DOHH2 (cell line): ENCODE results near the gene AUTS2.

Experiments
- H3F3A ChIP-seq: fragments of 200-600 bp; sonication (generic), shearing (Covaris generic); 2 replicates; pipeline ENCODE4 v1.6.0; 2016; ENCODE audit warnings: antibody characterized with exemption, mild to moderate bottlenecking; ENCODE audit not compliant: control insufficient read depth, insufficient read depth
- H3K27ac ChIP-seq: fragments of 200-600 bp; sonication (generic); 2 replicates; pipeline ENCODE4 v1.5.1; 2014; ENCODE audit warnings: low read depth, mild to moderate bottlenecking, low read length, moderate library complexity
- H3K27me3 ChIP-seq: fragments of 200-600 bp; sonication (generic); 2 replicates; pipeline ENCODE4 v1.6.1; 2014; ENCODE audit warnings: mild to moderate bottlenecking, low read length, mixed read lengths; ENCODE audit not compliant: control insufficient read depth
- H3K36me3 ChIP-seq: fragments of 200-600 bp; sonication (generic); 2 replicates; pipeline ENCODE4 v1.6.1; 2014; ENCODE audit warnings: mild to moderate bottlenecking, low read length, moderate library complexity, mixed read lengths; ENCODE audit not compliant: control insufficient read depth
- H3K4me1 ChIP-seq: fragments of 200-600 bp; sonication (generic); 2 replicates; pipeline ENCODE4 v1.6.1; 2014; ENCODE audit warnings: mild to moderate bottlenecking, low read length, mixed read lengths; ENCODE audit not compliant: control insufficient read depth
- H3K4me2 ChIP-seq: fragments of 200-600 bp; sonication (generic); 2 replicates; pipeline ENCODE4 v1.6.0; 2014; ENCODE audit warnings: mild to moderate bottlenecking, low read length, moderate library complexity
- H3K4me3 ChIP-seq: fragments of 200-600 bp; sonication (generic); 2 replicates; pipeline ENCODE4 v1.5.1; 2014; ENCODE audit warnings: mild to moderate bottlenecking, low read length, mixed read lengths
- H3K79me2 ChIP-seq: fragments of 200-600 bp; sonication (generic); 2 replicates; pipeline ENCODE4 v1.6.1; 2014; ENCODE audit warnings: mild to moderate bottlenecking, low read length, mixed read lengths; ENCODE audit not compliant: control insufficient read depth
- H3K9me2 ChIP-seq: fragments of 200-600 bp; sonication (generic); replicated peaks from 2 replicates; pipeline ENCODE4 v1.6.1; 2014; ENCODE audit warnings: mild to moderate bottlenecking, low read length, mixed read lengths; ENCODE audit not compliant: control insufficient read depth
- H3K9me3 ChIP-seq: fragments of 200-600 bp; sonication (generic); 2 replicates; pipeline ENCODE4 v1.6.1; 2014; ENCODE audit warnings: antibody characterized with exemption, low read length, mixed read lengths; ENCODE audit not compliant: control insufficient read depth, insufficient read depth
- H4K20me1 ChIP-seq: fragments of 200-600 bp; sonication (generic); 2 replicates; pipeline ENCODE4 v1.6.0; 2014; ENCODE audit warnings: low read depth, mild to moderate bottlenecking, antibody characterized with exemption, low read length, moderate library complexity; ENCODE audit not compliant: control insufficient read depth, insufficient read depth
- EZH2phosphoT487 ChIP-seq: fragments of 200-600 bp; sonication (generic); IDR thresholded peaks from 2 replicates; pipeline ENCODE4 v1.6.1; 2017; ENCODE audit warnings: borderline replicate concordance, mild to moderate bottlenecking, antibody characterized with exemption, low read length, moderate library complexity, mixed read lengths
- TF ChIP-seq, protein P1 (sequence below): fragments of 200-600 bp; sonication (generic); IDR thresholded peaks from one replicate; pipeline ENCODE4 v1.5.1; 2014; ENCODE audit warnings: antibody characterized with exemption, mild to moderate bottlenecking, low read depth, low read length; ENCODE audit not compliant: poor library complexity, severe bottlenecking

AUTS2 gene

DNA sequence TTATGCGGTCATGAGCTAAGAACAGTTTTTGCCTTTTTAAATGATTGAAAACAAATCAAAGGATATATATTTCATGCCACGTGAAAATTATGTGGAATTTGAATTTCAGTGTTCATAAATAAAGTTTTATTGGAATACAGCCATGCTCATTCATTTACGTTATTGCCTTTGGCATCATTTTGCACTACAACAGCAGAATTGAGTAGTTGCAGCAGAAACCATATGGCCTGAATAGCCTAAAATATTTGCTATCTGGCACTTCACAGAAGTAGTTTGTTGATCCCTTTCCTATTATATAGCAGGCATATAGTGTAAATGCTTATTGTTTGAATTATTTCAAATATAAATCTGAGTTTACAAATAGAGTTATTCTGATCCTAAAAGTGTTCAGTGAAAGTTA, 59.7 kb downstream of the AUTS2 start:
- Histone ChIP-seq H3K4me2 (no peak overlapping the region), H3K27me3 (no peaks in the 10 kb centered on the region), H3K79me2 (peaks cover 98% of the 10 kb centered on the region), H3K36me3 (no peaks in the 10 kb centered on the region), H3F3A (0 out of 2 replicates have a peak, but pooled peaks cover 5% of the 10 kb centered on the region), H3K27ac (no peak overlapping the region), H3K9me3 (no peaks in the 10 kb centered on the region), H3K4me3 (no peak overlapping the region), H3K9me2 (no peaks in the 10 kb centered on the region), H4K20me1 (0 out of 2 replicates have a peak, but pooled peaks cover 12% of the 10 kb centered on the region), H3K4me1 (peaks cover 43% of the 10 kb centered on the region)
- TF ChIP-seq EZH2phosphoT487 = no peak
- TF ChIP-seq, protein P1, sequence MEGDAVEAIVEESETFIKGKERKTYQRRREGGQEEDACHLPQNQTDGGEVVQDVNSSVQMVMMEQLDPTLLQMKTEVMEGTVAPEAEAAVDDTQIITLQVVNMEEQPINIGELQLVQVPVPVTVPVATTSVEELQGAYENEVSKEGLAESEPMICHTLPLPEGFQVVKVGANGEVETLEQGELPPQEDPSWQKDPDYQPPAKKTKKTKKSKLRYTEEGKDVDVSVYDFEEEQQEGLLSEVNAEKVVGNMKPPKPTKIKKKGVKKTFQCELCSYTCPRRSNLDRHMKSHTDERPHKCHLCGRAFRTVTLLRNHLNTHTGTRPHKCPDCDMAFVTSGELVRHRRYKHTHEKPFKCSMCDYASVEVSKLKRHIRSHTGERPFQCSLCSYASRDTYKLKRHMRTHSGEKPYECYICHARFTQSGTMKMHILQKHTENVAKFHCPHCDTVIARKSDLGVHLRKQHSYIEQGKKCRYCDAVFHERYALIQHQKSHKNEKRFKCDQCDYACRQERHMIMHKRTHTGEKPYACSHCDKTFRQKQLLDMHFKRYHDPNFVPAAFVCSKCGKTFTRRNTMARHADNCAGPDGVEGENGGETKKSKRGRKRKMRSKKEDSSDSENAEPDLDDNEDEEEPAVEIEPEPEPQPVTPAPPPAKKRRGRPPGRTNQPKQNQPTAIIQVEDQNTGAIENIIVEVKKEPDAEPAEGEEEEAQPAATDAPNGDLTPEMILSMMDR = no peak

DNA sequence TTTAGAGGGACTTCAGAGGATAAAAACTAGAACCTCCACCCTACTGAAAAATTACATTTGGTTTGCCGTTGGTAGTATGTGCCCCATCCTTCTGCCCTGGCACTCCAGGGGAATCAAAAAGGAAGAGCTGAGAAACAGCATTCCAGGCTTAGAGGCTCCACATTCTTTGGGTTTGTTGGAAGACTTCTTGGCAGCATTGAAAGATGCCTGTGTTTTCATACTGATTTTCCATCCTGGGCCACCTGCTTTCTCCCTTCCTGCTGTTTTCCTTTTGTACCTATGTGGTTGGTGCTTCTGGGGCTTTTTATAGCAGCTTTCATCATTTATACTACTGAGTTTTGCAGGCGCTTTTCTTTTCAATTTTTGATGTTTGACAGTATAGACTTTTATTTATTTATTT, 61.7 kb downstream of the AUTS2 start:
- Histone ChIP-seq H3K27ac (no peak overlapping the region), H3K4me2 (no peak overlapping the region), H3K36me3 (no peaks in the 10 kb centered on the region), H4K20me1 (0 out of 2 replicates have a peak, but pooled peaks cover 12% of the 10 kb centered on the region), H3K9me3 (no peaks in the 10 kb centered on the region), H3K4me3 (no peak overlapping the region), H3K9me2 (no peaks in the 10 kb centered on the region), H3F3A (no peaks in the 10 kb centered on the region), H3K27me3 (no peaks in the 10 kb centered on the region), H3K4me1 (peaks cover 43% of the 10 kb centered on the region), H3K79me2 (peaks cover 98% of the 10 kb centered on the region)
- TF ChIP-seq, protein P1 = no peak
- TF ChIP-seq EZH2phosphoT487 = no peak

DNA sequence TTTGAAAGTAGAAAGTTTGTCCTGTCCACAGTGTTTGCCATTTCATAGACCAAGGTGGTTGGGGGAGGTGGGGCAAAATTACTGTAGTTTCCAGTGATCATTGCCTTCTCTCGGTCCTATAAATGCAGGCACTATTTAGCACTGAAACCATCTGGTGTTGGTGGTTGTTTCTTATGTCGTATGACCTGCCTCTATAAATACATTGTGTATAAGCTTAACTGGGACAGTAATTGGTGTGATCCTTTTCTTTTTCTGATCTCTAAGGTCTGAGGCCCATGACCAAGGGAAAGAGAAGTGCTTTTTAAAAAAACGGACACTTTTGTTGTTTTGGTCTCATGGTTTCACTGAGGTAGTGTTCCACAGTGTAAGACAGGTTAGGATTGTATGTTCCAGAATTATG, 63.1 kb downstream of the AUTS2 start:
- Histone ChIP-seq H3K4me3 (no peak overlapping the region), H3K79me2 (peaks cover 98% of the 10 kb centered on the region), H3K27ac (no peak overlapping the region), H3K4me1 (peaks cover 35% of the 10 kb centered on the region), H3K4me2 (no peak overlapping the region), H3F3A (no peaks in the 10 kb centered on the region), H3K9me2 (no peaks in the 10 kb centered on the region), H3K27me3 (no peaks in the 10 kb centered on the region), H3K36me3 (no peaks in the 10 kb centered on the region), H3K9me3 (no peaks in the 10 kb centered on the region), H4K20me1 (0 out of 2 replicates have a peak, but pooled peaks cover 12% of the 10 kb centered on the region)
- TF ChIP-seq, protein P1 = no peak
- no peak for TF ChIP-seq EZH2phosphoT487
